NCI-H524 (cell line): ENCODE results near the gene SPDYE2.
"Not testable (repeated sequence)": the region's sequence is repeated elsewhere in the genome, so short reads cannot be mapped to it uniquely, and the experiment has no call there.

Source experiments
- DNase-seq, 2 experiments: peaks; one replicate each; lab custom pipeline; 2025; lab: John Stamatoyannopoulos, UW

SPDYE2 gene

GRCh38 chr7:102604431-102605145, 53.6 kb downstream of the SPDYE2 start:
- not testable (repeated sequence) for DNase-seq

- DNase-seq: not testable (repeated sequence)
Observed at GRCh38 chr7:102606848-102607247, 55.8 kb downstream of the SPDYE2 start.

GRCh38 chr7:102609734-102610133, 58.7 kb downstream of the SPDYE2 start:
- DNase-seq: not testable (repeated sequence)

GRCh38 chr7:102610441-102610840, 59.4 kb downstream of the SPDYE2 start:
- DNase-seq: not testable (repeated sequence)

GRCh38 chr7:102611013-102611674, 60.1 kb downstream of the SPDYE2 start:
- DNase-seq: not testable (repeated sequence)

- DNase-seq: not testable (repeated sequence)
Observed at GRCh38 chr7:102611675-102612325, 60.8 kb downstream of the SPDYE2 start.
